EH (cell line): ENCODE data around the gene ASXL2.
"Not testable (repeated sequence)": the region's sequence is repeated elsewhere in the genome, so short reads cannot be mapped to it uniquely, and the experiment has no call there.

Experiments
- DNase-seq: peaks from one replicate; pipeline ENCODE4 v3.0.0-alpha.2; 2015; ENCODE audit warnings: low read depth

Gene ASXL2

GRCh38 chr2:25891672-25892071 is 13.4 kb upstream of the ASXL2 start:
- no peak for DNase-seq

DNA sequence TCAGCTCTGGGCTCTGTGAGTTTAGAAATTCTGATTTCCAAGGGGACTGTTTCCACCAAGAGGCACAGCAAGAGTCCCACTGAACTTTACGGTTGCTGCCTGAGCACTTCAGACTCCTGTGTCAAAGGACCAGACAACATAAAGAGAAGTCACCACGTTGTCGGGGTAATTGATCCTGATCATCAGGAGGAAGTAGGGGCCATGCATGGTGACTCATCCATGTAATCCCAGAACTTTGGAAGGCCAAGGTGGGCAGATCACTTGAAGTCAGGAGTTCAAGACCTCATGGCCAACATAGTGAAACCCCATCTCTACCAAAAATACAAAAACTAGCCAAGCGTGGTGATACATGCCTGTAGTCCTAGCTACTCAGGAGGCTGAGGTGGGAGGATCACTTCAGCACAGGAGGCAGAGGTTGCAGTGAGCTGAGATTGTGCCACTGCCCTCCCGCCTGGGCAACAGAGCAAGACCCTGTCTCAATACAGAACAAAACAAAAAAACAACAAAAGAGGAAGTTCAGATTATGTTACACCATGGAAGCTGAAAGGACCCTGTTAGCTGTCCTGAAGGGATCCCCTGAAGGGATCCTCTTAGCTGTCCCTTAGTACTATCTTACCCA is 9.4 kb upstream of the ASXL2 start:
- no peak for DNase-seq

GRCh38 chr2:25885933-25886332 is 7.6 kb upstream of the ASXL2 start:
- DNase-seq, result peak; percentile 89

DNA sequence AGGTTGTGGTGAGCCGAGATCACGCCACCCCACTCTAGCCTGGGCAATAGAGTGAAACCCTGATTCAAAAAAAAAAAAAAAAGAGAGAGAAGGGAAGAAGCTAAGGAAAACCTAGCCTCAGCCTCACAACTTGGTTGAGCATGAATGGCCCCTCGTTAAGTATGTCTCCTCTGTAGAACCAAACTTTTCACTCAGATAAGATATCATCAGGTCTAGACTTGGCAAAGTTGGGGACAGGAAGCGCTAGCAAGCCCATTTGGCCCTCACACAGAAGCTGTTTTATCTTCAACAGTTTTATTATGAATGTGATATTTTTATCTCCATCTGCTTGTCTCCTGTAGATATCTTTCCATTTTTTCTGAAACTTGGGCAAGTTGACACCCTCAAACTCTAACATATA is 3.5 kb upstream of the ASXL2 start:
- DNase-seq, result no peak

GRCh38 chr2:25879133-25879730 is 945 bp upstream of the ASXL2 start:
- peak; percentile 81 for DNase-seq

DNA sequence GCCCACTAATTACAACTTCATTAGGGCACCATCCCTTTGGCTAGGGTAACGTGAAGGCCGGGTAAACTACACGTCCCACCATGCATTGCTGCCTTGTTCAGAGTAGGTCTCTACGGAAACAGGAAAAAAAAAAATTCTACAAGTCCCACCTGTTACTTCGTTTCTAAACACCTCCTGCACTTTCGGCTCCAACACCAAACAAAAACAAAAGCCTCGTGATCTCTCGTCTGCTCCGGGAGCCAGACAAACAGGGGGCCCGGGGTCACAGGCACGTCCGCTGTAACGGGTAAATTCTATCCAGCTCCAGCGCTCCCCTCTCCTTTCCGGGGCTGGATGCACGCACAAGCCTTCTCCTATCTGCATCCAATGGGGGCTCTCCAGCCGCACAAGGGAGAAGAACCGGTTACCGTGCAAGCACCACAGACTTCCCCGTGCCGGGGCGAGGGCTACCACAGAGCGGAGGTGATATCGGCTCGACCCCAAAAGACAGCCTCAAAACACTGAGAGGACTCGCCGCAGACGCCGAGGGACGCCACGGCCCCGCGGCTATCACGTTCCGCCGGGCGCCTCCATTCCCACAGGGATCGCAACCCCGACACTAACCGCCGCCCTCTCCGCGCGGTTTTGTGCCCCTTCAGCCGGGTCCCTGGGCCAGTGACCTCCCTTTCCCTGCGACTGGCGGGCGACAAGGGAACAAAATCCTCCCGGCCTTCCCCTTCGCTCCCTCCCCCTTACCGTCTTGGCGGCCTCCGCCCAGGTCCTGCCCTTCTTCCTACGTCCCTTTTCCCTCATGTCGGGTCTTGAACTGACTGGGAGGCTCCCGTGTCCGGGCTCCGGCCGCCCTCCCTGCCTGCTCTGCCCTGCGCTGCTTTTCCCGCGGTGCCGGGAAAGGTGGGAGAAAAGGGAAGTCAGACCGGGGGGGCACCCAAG is 591 bp downstream of the ASXL2 start:
- peak; percentile 64 for DNase-seq

DNA sequence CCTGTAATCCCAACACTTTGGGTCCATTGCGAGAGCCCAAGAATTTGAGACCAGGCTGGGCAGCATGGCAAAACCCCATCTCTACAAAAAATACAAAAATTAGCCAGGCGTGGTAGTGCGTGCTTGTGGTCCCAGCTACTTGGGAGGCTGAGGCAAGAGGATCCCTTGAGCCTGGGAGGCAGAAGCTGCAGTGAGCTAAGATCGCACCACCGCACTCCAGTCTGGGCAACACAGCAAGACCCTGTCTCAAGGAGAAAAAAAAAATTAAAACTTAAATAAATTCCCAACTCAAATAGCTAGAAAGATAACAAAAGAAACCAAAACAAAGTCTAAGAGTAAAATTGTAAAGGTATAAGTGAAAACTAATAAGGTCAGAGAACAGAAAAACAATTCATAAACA is 6.2 kb downstream of the ASXL2 start:
- no peak for DNase-seq

- no peak for DNase-seq
Measured at GRCh38 chr2:25867396-25868003, 10.8 kb downstream of the ASXL2 start.

DNA sequence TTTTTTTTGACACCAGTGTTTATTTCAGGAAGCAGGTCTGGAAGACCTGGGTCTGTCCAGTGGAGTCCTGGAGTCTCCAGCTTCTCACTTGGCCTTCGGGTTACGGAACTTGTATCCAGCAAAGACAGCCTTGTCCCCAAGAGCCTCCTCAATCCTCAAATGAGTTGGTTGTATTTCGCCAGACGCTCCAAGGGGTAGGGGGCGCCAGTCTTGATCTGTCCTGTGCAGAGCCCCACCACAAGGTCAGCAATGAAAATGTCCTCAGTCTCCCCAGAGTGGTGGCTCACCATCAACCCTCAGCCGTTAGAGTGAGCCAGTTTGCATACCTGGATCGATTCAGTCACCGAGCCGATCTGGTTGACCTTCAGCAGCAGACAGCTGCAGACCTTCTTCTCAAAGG is 21.9 kb downstream of the ASXL2 start:
- no peak for DNase-seq

GRCh38 chr2:25855065-25855464 is 23.2 kb downstream of the ASXL2 start:
- no peak for DNase-seq

DNA sequence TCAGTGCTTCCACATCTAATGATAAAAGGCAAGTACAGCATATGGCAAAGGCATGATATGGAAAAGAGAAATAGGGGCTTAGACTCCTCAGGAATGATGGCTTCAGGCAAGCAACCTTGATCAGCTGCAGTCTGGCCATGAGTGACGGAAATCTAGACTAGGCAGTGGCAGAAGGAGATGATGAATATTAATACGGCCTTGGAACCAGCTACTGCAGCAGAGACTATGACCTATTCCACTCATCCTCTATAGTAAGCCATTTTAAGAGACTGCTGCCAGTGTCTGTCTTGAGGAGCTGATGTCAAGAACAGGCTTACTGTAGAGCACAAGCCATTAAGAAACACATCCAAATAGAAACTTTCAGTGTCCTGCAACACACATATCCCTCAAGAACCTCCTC is 23.7 kb downstream of the ASXL2 start:
- no peak for DNase-seq

DNA sequence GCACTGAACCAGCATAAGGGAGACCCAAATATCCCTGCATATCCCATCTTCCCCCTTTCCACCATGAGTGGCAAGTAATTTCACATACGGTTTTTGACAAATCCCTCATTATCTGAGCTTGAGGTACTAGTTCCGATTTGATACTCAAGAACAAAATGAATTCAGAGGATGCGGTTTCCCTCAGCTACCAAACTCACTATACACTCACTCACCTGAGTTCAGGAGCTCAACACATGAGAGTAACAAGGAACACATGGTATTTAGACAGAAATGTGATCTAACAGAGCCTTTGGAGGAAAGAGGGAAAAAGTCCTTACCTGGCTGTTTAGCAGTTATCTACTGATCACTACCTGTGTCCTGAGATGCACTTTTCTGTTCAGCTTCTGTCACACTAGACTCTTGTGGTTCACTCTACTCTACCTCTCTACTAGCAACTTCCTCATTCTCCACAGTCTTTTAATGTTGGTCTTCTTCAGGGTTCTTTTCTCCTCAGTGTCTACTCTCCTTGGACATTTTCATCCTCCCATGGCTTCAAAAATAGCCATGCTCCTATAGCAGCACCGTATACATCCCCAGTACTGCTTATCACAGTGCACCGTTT is 25.1 kb downstream of the ASXL2 start:
- DNase-seq, result no peak

DNA sequence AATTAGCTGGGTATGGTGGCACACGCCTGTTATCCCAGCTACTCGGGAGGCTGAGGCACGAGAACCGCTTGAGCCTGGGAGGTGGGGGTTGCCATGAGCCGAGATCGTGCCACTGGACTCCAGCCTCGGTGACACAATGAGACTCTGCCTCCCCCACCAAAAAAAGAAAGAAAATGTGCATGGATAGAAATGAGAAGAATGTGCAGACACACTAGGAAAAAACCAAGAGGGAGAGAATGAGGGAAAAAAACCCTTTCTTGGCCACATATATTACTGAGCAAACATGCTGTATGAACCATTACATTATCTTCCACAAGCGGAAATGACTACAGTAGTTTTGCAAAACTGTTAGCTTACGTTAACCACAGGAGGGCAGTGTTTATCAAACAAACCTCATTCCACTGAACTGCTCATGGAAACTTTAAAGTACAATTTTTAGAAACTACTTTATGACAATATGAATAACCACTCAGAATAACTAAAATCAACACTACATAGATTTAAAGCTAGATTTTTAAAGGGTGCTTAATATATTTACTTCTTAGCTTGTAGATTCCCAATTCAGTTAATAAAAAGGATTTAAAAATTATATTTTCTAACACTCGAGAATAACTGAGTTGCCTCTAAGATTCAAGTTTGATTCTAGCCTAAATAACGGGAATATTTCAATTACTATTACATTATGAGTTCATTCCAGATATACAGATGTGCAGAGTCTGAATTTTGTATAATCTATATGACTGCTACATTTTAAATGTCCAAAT is 26.4 kb downstream of the ASXL2 start:
- peak; percentile 87 for DNase-seq

- DNase-seq, result not testable (repeated sequence)
Measured at GRCh38 chr2:25850400-25850799, 27.9 kb downstream of the ASXL2 start.

GRCh38 chr2:25849350-25849749 is 28.9 kb downstream of the ASXL2 start:
- not testable (repeated sequence) for DNase-seq

DNA sequence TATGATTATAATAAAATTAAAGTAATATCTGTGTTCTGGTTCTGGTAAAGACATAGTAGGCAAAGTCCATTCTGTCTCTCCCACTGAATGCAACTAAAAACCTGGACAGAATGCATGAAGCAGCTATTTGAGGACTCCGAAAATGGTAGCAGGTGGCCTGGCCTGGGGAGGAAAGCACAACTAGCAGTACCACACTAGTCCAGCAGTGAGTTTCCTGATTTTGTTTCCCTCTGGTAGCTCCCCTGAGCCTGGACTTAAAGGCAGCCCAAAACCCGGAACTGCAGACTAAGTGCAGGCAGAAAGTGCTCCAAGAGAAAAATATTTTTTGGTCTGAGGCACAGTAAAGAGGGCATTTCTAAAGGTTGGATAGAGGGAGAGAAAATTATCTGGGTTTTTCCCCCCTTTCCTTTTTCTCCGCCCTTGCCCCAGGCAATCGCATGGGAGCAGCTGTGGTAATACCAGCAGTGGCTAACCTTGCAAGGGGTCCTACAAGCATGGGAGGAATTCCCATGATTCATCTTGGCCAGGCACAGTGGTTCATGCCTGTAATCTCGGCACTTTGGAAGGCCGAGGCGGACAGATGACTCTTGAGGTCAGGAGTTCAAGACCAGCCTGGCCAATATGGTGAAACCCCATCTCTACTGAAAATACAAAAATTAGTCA is 32.3 kb downstream of the ASXL2 start:
- DNase-seq, result peak; percentile 62

DNA sequence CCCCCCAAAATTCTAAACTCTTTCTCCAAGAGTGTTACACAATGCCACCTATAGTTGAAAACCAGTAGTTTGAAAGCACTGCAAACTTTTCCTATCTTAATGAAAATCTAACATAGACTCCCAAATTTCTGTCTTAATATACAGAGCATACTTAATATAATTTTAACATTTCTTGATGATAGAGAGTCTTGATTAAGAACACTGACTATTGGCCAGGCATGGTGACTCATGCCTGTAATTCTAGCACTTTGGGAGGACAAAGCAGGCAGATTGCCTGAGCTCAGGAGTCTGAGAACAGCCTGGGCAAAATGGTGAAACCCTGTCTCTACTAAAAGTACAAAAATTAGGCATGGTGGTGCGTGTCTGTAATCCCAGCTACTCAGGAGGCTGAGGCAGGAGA is 34.2 kb downstream of the ASXL2 start:
- peak; percentile 66 for DNase-seq

DNA sequence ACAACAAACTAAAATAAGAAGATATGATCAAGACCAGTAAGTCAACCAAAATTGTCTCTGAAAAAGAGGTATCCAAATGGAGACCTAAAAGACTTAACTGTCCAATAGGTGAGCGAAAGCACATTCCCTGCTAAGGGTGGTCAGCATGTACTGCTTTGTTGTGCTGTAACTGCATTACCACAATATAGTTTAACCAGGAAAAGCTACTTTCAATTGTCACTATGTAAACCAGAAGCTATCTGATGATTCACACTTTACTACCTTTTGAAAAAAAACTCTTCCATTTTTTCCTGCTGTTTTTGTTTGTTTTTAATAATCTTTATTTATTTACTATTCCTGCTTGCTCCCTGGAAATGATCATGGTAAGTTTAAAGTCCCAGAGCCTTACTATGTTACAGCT is 36.1 kb downstream of the ASXL2 start:
- DNase-seq, result no peak

DNA sequence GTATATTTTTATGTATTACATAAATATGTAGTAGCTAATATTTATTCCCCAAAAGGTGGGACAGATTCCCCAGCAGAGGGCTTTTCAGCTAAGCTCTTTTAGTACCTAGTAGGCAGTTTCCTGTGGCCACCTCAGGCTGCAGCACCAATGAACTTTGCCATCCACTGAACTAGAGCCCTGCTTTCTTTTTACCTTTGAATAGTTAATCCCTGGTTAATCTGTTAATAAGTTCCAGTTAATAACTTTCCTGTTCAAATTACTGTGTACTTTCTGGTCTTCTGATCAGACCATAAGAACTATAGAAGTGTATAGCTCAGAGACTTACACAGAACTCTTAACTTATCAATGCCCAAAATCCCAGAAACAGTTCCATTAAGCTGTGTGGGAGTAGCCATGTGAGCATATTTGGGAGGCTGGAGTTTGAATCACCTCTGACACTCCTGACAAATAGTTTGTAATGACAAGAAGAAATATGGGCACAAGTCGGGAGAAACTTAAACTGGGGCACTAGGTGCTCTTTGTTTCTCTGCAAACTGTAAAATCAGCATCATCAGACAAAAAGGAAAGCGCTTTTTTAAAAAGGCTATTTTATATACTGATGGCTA is 40.0 kb downstream of the ASXL2 start:
- DNase-seq, result no peak

DNA sequence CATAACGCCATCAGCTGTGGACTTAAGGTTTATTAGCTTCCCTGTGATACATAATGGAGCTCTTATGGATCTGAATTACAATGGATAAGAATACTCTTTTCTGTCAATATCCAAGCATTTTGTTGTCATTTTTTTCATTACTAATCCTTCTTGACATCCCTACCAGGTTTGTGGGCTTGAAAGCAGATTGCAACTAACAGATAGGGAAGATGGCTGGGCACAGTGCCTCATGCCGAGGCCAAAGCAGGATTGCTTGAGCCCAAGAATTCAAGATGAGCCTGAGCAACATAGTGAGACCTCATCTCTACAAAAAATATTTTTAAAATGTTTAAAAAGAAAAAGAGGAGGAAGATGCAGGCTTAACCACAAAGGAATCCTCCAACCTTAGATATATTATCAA is 42.4 kb downstream of the ASXL2 start:
- DNase-seq, result no peak

DNA sequence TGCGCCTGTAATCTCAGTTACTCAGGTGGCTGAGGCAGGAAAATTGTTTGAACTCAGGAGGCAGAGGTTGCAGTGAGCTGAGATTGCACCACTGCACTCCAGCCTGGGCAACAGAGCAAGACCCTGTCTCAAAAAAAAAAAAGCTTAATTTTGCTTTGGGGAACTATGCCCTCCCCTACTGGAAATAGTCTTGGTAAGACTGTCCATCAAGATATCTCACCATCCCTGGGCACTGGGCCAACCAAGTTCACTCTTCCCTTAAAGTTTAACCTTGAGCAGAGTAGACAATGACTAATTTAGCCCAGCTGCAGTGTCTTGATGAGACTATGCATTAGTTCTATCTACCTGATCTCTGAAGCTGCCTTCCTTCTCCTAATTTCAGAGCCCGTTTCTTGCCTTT is 44.7 kb downstream of the ASXL2 start:
- peak; percentile 38 for DNase-seq
